H1 (cell line): ENCODE results near the gene RIN3. TPM values are rescaled to one million over a fixed set of nuclear protein-coding genes. Genes with fewer than 3 reads are reported as not detected.

ENCODE experiments used
- ATF2 ChIP-seq: IDR thresholded peaks from 2 replicates; pipeline ENCODE4 v1.6.1; 2012; ENCODE audit warnings: low read length, inconsistent platforms
- CBX5 ChIP-seq: fragments of 300-800, 300-1000 bp; sonication (generic); IDR thresholded peaks from 2 replicates; pipeline ENCODE4 v1.7.1; 2016; ENCODE audit warnings: antibody characterized with exemption, low read length, low read depth
- JUND ChIP-seq: IDR thresholded peaks from 2 replicates; pipeline ENCODE4 v1.6.1; 2011; ENCODE audit warnings: mild to moderate bottlenecking, improper control_type of control experiment, low read length
- NANOG ChIP-seq: IDR thresholded peaks from 2 replicates; pipeline ENCODE4 v1.6.1; 2011; ENCODE audit warnings: low read length, low read depth, mild to moderate bottlenecking, inconsistent platforms; ENCODE audit not compliant: insufficient read depth, poor library complexity, severe bottlenecking
- PHF8 ChIP-seq: fragments of 200-600 bp; sonication (generic); conservative IDR thresholded peaks from 2 replicates; pipeline ENCODE4 v1.7.1; 2012; ENCODE audit warnings: low read depth, mild to moderate bottlenecking, inconsistent platforms, low read length, moderate library complexity
- RAD21 ChIP-seq, 2 experiments: IDR thresholded peaks in 1 of 2; conservative IDR thresholded peaks in 1 of 2; 2 replicates each; pipeline ENCODE4 v1.6.1; 2011; ENCODE audit warnings: low read depth in 2 of 2, low read length in 2 of 2, improper control_type of control experiment in 1 of 2, inconsistent platforms in 1 of 2, mild to moderate bottlenecking in 1 of 2, moderate library complexity in 1 of 2
- SP1 ChIP-seq: IDR thresholded peaks from 2 replicates; pipeline ENCODE4 v1.6.1; 2011; ENCODE audit warnings: low read depth, low read length
- SP2 ChIP-seq: IDR thresholded peaks from 2 replicates; pipeline ENCODE4 v1.6.1; 2012; ENCODE audit warnings: mild to moderate bottlenecking, low read length, inconsistent platforms
- SP4 ChIP-seq: IDR thresholded peaks from 2 replicates; pipeline ENCODE4 v1.6.1; 2012; ENCODE audit warnings: low read length, inconsistent platforms
- TCF12 ChIP-seq: IDR thresholded peaks from 2 replicates; pipeline ENCODE4 v1.6.1; 2011; ENCODE audit warnings: low read depth, mild to moderate bottlenecking, low read length
- polyA plus RNA-seq, 7 experiments: library from polyadenylated mRNA; depleted of rRNA in 3 of 7; stranded (reverse) in 5 of 7; unstranded in 2 of 7; fragments of >200 nt in 5 of 7; fragments of 200-250 nt in 2 of 7; gene quantifications; 1 replicate in 5 of 7; 2 replicates in 1 of 7; 4 replicates in 1 of 7; pipeline versions ENCODE4 v1.2.1 to v1.2.3, GENCODE V29; 2011 to 2013; ENCODE audit warnings: missing spikeins in 2 of 7, mixed read lengths in 2 of 7
- total RNA-seq: library from RNA; stranded (reverse); fragmentation: NEBNext Ultra II Directional; extraction: Animal tissue kit (Norgen Biotek cat#: 25700); gene quantifications from 2 replicates; pipeline ENCODE4 v1.2.1, GENCODE V29; 2021

RIN3 gene
- total and polyA plus RNA-seq, 2 of the 8 experiments (the other 6 are each of a cell fraction or from before 2014, with no cell fraction given) = 0.59 to 1.5 TPM

DNA sequence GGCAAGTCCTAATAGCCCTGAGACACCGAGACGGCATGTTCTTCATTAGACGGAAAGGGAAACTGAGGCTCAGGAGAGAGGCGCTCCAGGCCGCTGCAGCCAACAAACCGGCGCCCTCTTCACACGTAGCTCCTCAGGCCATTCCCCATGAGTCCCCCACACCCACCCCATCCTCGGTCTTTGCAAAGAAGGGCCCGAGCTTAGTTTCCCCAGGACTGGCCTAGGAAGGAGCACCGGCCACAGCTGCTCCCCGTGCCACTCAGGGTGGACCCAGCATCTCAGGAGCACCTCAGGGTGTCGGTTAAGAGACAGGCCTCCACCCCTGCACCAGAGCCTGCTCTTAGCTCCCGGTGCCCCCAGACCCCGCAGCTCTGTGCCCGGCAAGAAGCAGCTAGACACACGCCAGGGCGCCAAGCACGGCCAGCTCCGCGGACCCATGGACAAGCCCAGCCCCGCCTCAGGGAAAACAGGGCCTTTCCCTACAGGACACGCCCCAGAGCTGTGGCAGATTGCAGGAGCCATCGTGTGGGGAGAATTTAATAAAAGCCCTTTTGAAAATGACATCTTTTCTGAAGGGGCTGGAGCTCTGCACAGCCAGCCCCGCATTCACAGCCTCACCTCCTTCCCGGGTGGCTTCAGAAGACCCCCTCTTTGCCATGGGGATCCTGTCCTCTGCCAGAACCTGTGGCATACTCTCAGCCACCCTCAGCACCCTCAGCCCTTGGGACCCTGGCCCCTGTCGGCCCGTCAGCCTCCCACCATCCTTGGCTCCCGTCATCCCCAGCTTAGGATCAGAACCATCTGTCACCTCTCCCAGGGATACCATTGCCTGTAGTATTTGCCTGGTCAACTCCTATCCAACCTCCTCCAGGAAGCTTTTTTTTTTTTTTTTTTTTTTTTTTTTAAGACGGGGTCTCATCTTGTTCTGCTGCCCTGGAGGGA is 175.1 kb downstream of the RIN3 start (continued):
- TF ChIP-seq SP4 = no peak
- TF ChIP-seq CBX5 = no peak
- no peak for TF ChIP-seq PHF8
- TF ChIP-seq NANOG = no peak
- no peak for TF ChIP-seq RAD21 (IDR thresholded peaks at IDR 0.05 in 1 of 2, conservative IDR thresholded peaks at IDR 0.05 in 1 of 2; ENCODE audit: low read depth in 2 of 2, low read length in 2 of 2)
- no peak for TF ChIP-seq JUND
- no peak for TF ChIP-seq SP2
- no peak for TF ChIP-seq ATF2
- TF ChIP-seq TCF12 = no peak
- no peak for TF ChIP-seq SP1
- TF ChIP-seq, all 59 proteins: peak for 0
